Kidney (tissue), 14 donors: ENCODE results near the gene TUBE1. TPM values are rescaled to one million over a fixed set of nuclear protein-coding genes. Genes with fewer than 3 reads are reported as not detected.
A peak's percentile ranks its signal among the peaks of the same experiment; 100 is the strongest.

Experiments
- DNase-seq, 5 donors: peaks; one replicate each; pipeline ENCODE4 v3.0.0-alpha.2; 2013 to 2020
- FAIRE-seq: peaks from 2 replicates; lab custom pipeline; 2012; peaks lifted over from hg19 to GRCh38; lab: Jason Lieb, UNC
- H3K27ac ChIP-seq, 2 donors: one replicate each; pipeline ENCODE4 v1.7.0; 2013; ENCODE audit warnings: low read depth in 2 of 2, low read length in 2 of 2, inconsistent platforms in 1 of 2
- H3K27me3 ChIP-seq: one replicate; pipeline ENCODE4 v1.7.1; 2013; ENCODE audit warnings: low read length, inconsistent platforms; ENCODE audit not compliant: control insufficient read depth, insufficient read depth
- H3K36me3 ChIP-seq, 3 donors: one replicate each; pipeline versions ENCODE4 v1.7.0 to v1.7.1; 2013; ENCODE audit warnings: low read length in 3 of 3, control low read depth in 1 of 3, inconsistent platforms in 1 of 3; ENCODE audit not compliant: insufficient read depth in 3 of 3, control insufficient read depth in 2 of 3
- H3K4me1 ChIP-seq, 3 donors: one replicate each; pipeline versions ENCODE4 v1.7.0 to v1.7.1; 2013; ENCODE audit warnings: low read length in 3 of 3, inconsistent platforms in 1 of 3, low read depth in 1 of 3; ENCODE audit not compliant: control insufficient read depth in 2 of 3, insufficient read depth in 2 of 3
- H3K4me3 ChIP-seq, 3 donors: one replicate each; pipeline versions ENCODE4 v1.7.0 to v1.8.1; 2013; ENCODE audit warnings: low read length in 3 of 3, control low read depth in 1 of 3, inconsistent platforms in 1 of 3
- H3K9ac ChIP-seq, 3 donors: one replicate each; pipeline versions ENCODE4 v1.7.0 to v1.7.1; 2013; ENCODE audit warnings: low read length in 3 of 3, control low read depth in 1 of 3, inconsistent platforms in 1 of 3
- H3K9me3 ChIP-seq, 3 donors: one replicate each; pipeline versions ENCODE4 v1.7.0 to v1.7.1; 2013; ENCODE audit warnings: low read length in 3 of 3, control low read depth in 1 of 3, inconsistent platforms in 1 of 3; ENCODE audit not compliant: control insufficient read depth in 2 of 3, insufficient read depth in 1 of 3
- CTCF ChIP-seq: IDR thresholded peaks from 3 replicates; pipeline ENCODE4 v1.5.1; 2012; ENCODE audit warnings: mild to moderate bottlenecking, moderate library complexity, borderline replicate concordance; ENCODE audit not compliant: insufficient read depth; ENCODE audit errors: extremely low read depth
- intact Hi-C: fragments of 100-400 bp; cut with DNase I; formaldehyde crosslinking; loops from one replicate; pipeline ENCODE4 v1.11.1; 2022
- polyA plus RNA-seq: library from polyadenylated mRNA; stranded (reverse); fragments of 350-450 nt; fragmentation: Illumina TruSeq; extraction: RNeasy Lipid Tissue Mini Kit (QIAGEN cat#74804); gene quantifications from one replicate; pipeline ENCODE4 v1.2.3, GENCODE V29; 2014; ENCODE audit warnings: low read depth, low replicate concordance; ENCODE audit not compliant: insufficient read depth
- total RNA-seq: library from RNA; stranded (reverse); fragmentation: NEBNext Ultra II Directional; extraction: Animal tissue kit (Norgen Biotek cat#: 25700); gene quantifications from one replicate; pipeline ENCODE4 v1.2.1, GENCODE V29; 2021
- donor health status: control.
- donor health status: control.
- donor health status: control.
- donor health status: control.
- donor health status: control.
- donor health status: DM: yes; HTN: yes; CAD: no.
- donor health status: Normal renal cell carcinoma (clear cell type).

Gene TUBE1
- total and polyA plus RNA-seq, 2 donors from 2014 or later = 13.6 to 21.2 TPM

DNA sequence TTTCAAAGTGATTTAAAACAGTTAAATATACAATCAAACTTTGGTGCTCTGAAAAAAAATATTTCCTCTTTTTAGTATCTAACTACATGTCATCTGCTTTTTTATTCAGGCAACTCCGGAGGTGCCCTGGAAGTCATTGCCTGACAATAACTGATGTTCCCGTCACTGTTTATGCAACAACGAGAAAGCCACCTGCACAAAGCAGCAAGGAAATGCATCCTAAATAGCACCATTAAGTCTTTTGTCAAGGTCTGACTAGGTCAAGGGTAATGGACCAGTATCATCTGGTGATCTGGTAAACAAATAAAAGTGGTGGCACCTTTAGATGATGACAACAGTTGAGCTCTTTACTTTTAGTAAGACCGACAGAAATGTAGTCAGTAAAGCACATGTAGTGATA, 13.3 kb upstream of the TUBE1 start:
- H3K9ac ChIP-seq = no peak overlapping the region
- TF ChIP-seq CTCF = no peak
- H3K4me1 ChIP-seq = no peaks in the 10 kb centered on the region
- DNase-seq = no peak
- H3K4me3 ChIP-seq = no peak overlapping the region
- intact Hi-C loops = no loop called here
- no peaks in the 10 kb centered on the region for H3K27me3 ChIP-seq
- no peaks in the 10 kb centered on the region for H3K9me3 ChIP-seq
- H3K36me3 ChIP-seq = peaks cover 0 to 4% (median 3%) of the 10 kb centered on the region in 3 donors
- FAIRE-seq = no peak
- no peak overlapping the region for H3K27ac ChIP-seq

GRCh38 chr6:112096901-112097300, 9.6 kb upstream of the TUBE1 start:
- H3K27ac ChIP-seq = no peak overlapping the region
- FAIRE-seq = no peak
- DNase-seq = no peak
- no peaks in the 10 kb centered on the region for H3K9me3 ChIP-seq
- H3K4me1 ChIP-seq = no peaks in the 10 kb centered on the region
- TF ChIP-seq CTCF = no peak
- H3K36me3 ChIP-seq = peaks cover 0 to 4% (median 3%) of the 10 kb centered on the region in 3 donors
- no peak overlapping the region for H3K4me3 ChIP-seq
- intact Hi-C loops = no loop called here
- H3K27me3 ChIP-seq = no peaks in the 10 kb centered on the region
- H3K9ac ChIP-seq = no peak overlapping the region

GRCh38 chr6:112087916-112088315, 634 bp upstream of the TUBE1 start:
- Histone ChIP-seq H3K4me3 (peak overlapping the region; percentile 86 to 92 (median 89)), H3K27me3 (no peaks in the 10 kb centered on the region), H3K4me1 (peaks cover 0 to 5% (median 3%) of the 10 kb centered on the region in 3 donors), H3K36me3 (peaks cover 0 to 7% (median 0%) of the 10 kb centered on the region in 3 donors), H3K9ac (peak overlapping the region; percentile 74 to 85 (median 78)), H3K27ac (no peak overlapping the region), H3K9me3 (no peaks in the 10 kb centered on the region)
- FAIRE-seq (no peak), DNase-seq (no peak)
- TF ChIP-seq CTCF = no peak
- intact Hi-C loops = no loop called here

DNA sequence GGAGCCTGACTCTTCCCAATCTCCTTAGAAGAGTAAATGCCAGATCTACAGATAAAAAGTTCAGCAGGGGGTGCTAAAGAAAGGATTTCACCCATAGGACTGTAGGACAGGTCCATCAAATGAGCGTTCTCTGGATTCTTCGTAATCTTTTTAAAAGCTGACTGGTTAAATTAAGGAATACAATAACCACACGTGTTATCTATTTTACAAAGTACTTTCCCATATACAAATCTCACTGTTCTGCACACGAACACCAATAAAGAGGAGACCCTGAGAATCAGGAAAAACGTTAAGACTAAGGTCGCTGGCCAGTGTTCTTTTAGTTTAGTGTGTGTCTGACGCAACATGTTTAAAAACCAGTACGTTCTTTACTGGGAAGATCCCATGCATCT, 542 bp downstream of the TUBE1 start:
- Histone ChIP-seq H3K9me3 (no peaks in the 10 kb centered on the region), H3K9ac (peak overlapping the region; percentile 78 to 85 (median 78)), H3K4me1 (peaks cover 0 to 5% (median 3%) of the 10 kb centered on the region in 3 donors), H3K36me3 (peaks cover 0 to 11% (median 0%) of the 10 kb centered on the region in 3 donors), H3K4me3 (peak overlapping the region; percentile 86 to 92 (median 89)), H3K27me3 (no peaks in the 10 kb centered on the region), H3K27ac (peak overlapping the region; percentile 61 to 87)
- DNase-seq (peak in 2 of 5 donors; percentile 72 to 78), FAIRE-seq (no peak)
- TF ChIP-seq CTCF = peak; percentile 15
- intact Hi-C loops = no loop called here
